HepG2 (cell line): ENCODE data around the gene XPC. TPM values are rescaled to one million over a fixed set of nuclear protein-coding genes. Genes with fewer than 3 reads are reported as not detected.

Experiments
- AGO2 ChIP-seq: fragments of 200-400 bp; formaldehyde crosslinking; optimal IDR thresholded peaks from 2 replicates; pipeline ENCODE3; 2017; ENCODE audit warnings: mild to moderate bottlenecking, low read depth, low read length, moderate library complexity
- HNF4A ChIP-seq: sonication (generic); formaldehyde crosslinking; IDR thresholded peaks from 2 replicates; pipeline ENCODE4 v1.4.0; 2020; ENCODE audit warnings: missing genetic modification reagents
- NCOA1 ChIP-seq: sonication (generic); formaldehyde crosslinking; IDR thresholded peaks from 2 replicates; pipeline ENCODE4 v1.9.0; 2021; ENCODE audit warnings: missing genetic modification reagents
- NFIB ChIP-seq: sonication (generic); formaldehyde crosslinking; IDR thresholded peaks from 2 replicates; pipeline ENCODE4 v1.9.0; 2021; ENCODE audit warnings: missing genetic modification reagents, mild to moderate bottlenecking, borderline replicate concordance
- PHF21A ChIP-seq: sonication (generic); formaldehyde crosslinking; IDR thresholded peaks from 2 replicates; pipeline ENCODE4 v1.5.0; 2020; ENCODE audit warnings: mild to moderate bottlenecking, missing genetic modification reagents
- PTBP1 ChIP-seq: fragments of 200-400 bp; formaldehyde crosslinking; IDR thresholded peaks from 2 replicates; pipeline ENCODE4 v1.6.1; 2018; ENCODE audit warnings: low read length, low read depth; ENCODE audit not compliant: poor library complexity, severe bottlenecking
- RARA ChIP-seq: IDR thresholded peaks from 2 replicates; pipeline ENCODE4 v1.6.1; 2016; ENCODE audit warnings: missing genetic modification reagents, missing compliant biosample characterization
- RCOR2 ChIP-seq: IDR thresholded peaks from 2 replicates; pipeline ENCODE4 v1.6.1; 2016; ENCODE audit warnings: missing biosample characterization, missing genetic modification reagents
- SIX1 ChIP-seq: sonication (generic); formaldehyde crosslinking; IDR thresholded peaks from 2 replicates; pipeline ENCODE4 v1.4.0; 2020; ENCODE audit warnings: missing genetic modification reagents, borderline replicate concordance
- TEAD3 ChIP-seq: optimal IDR thresholded peaks from 2 replicates; pipeline ENCODE3; 2016; ENCODE audit warnings: borderline replicate concordance
- TGIF2 ChIP-seq: IDR thresholded peaks from 2 replicates; pipeline ENCODE4 v1.6.1; 2016; ENCODE audit warnings: control low read depth, missing compliant biosample characterization
- ZNF138 ChIP-seq: sonication (generic); formaldehyde crosslinking; IDR thresholded peaks from 2 replicates; pipeline ENCODE4 v1.5.0; 2020; ENCODE audit warnings: mild to moderate bottlenecking, low read depth, missing genetic modification reagents
- ZNF143 ChIP-seq: sonication (generic); formaldehyde crosslinking; IDR thresholded peaks from 2 replicates; pipeline ENCODE4 v1.4.0; 2020; ENCODE audit warnings: missing genetic modification reagents
- ZNF180 ChIP-seq: sonication (generic); formaldehyde crosslinking; IDR thresholded peaks from 2 replicates; pipeline ENCODE4 v1.4.0; 2020; ENCODE audit warnings: low read depth, missing genetic modification reagents, borderline replicate concordance
- ZNF292 ChIP-seq: sonication (generic); formaldehyde crosslinking; IDR thresholded peaks from 2 replicates; pipeline ENCODE4 v1.8.1; 2022; ENCODE audit warnings: mild to moderate bottlenecking, low read depth, missing genetic modification reagents, borderline replicate concordance
- ZSCAN20 ChIP-seq: sonication (generic); formaldehyde crosslinking; IDR thresholded peaks from 2 replicates; pipeline ENCODE4 v1.4.0; 2020; ENCODE audit warnings: missing genetic modification reagents, mild to moderate bottlenecking, borderline replicate concordance
- polyA plus RNA-seq, 8 experiments: library from polyadenylated mRNA; depleted of rRNA in 3 of 8; stranded (reverse) in 7 of 8; unstranded in 1 of 8; fragments of >200 nt; fragmentation: Illumina TruSeq in 4 of 8; extraction: Trizol in 4 of 8; gene quantifications; 2 replicates each; pipeline versions ENCODE4 v1.2.1 to v1.2.3, GENCODE V29; 2011 to 2016; ENCODE audit warnings: low read depth in 4 of 8, missing spikeins in 1 of 8, mixed read lengths in 1 of 8; ENCODE audit not compliant: insufficient read depth in 1 of 8
- total RNA-seq, 5 experiments: library from RNA; depleted of rRNA; stranded (reverse); fragments of >200 nt; fragmentation: Illumina TruSeq; extraction: Trizol; gene quantifications; 2 replicates each; pipeline ENCODE4 v1.2.3, GENCODE V29; 2016; ENCODE audit warnings: low read depth in 1 of 5
- TF ChIP-seq, protein P1 (sequence below): sonication (generic); formaldehyde crosslinking; IDR thresholded peaks from 2 replicates; pipeline ENCODE4 v1.9.0; 2022; ENCODE audit warnings: low read depth, missing genetic modification reagents
- TF ChIP-seq, protein P2 (sequence below): sonication (generic); formaldehyde crosslinking; IDR thresholded peaks from 2 replicates; pipeline ENCODE4 v1.4.0; 2020; ENCODE audit warnings: missing genetic modification reagents
- TF ChIP-seq, protein P3 (sequence below): IDR thresholded peaks from 2 replicates; pipeline ENCODE4 v1.6.1; 2012; ENCODE audit warnings: low read depth, low read length, improper control_type of control experiment
- TF ChIP-seq, protein P4 (sequence below): sonication (generic); formaldehyde crosslinking; conservative IDR thresholded peaks from 2 replicates; pipeline ENCODE4 v1.4.0; 2020; ENCODE audit warnings: missing genetic modification reagents

XPC gene
- total and polyA plus RNA-seq, 2 of the 13 experiments (the other 11 are each of a cell fraction or from before 2014, with no cell fraction given): 9.4 to 24.1 TPM

DNA sequence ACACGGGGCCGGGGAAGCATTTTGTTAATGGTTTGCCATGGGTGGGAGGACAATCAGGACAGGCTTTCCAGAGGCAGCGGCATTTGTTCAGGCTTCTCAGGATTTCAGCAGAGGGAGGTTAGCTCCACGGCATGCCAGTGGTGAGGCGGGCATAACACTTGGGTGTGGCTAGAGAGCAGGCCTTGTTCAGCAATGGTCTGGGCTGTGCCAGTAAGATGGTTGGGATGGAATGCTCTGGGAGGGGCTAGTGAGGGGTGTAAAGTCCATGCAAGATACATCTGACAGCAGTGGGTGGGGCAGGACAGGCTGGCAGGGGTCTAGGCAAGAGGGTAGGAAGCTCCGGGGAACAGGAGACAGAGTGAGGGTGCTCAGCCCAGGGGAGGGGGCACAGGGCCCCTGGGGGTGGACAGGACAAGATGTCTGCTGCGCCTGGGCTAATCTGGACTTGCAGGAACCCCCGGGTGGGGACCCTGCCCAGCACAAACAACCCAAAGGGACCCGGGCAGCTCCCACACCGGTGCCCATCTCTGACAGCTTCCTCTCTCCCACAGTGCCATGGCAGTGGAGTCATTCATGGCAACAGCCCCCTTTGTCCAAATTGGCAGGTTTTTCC lies 45.1 kb downstream of the XPC start (continued):
- TF ChIP-seq, protein P1, sequence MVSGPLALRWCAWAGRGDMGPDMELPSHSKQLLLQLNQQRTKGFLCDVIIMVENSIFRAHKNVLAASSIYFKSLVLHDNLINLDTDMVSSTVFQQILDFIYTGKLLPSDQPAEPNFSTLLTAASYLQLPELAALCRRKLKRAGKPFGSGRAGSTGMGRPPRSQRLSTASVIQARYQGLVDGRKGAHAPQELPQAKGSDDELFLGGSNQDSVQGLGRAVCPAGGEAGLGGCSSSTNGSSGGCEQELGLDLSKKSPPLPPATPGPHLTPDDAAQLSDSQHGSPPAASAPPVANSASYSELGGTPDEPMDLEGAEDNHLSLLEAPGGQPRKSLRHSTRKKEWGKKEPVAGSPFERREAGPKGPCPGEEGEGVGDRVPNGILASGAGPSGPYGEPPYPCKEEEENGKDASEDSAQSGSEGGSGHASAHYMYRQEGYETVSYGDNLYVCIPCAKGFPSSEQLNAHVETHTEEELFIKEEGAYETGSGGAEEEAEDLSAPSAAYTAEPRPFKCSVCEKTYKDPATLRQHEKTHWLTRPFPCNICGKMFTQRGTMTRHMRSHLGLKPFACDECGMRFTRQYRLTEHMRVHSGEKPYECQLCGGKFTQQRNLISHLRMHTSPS: peak; percentile 66; the same call in 1 of the 2 replicates
- TF ChIP-seq ZNF180 (CRISPR knock-in tag) (no peak), NCOA1 (CRISPR knock-in tag) (no peak), ZNF292 (CRISPR knock-in tag) (no peak), AGO2 (peak; percentile 43), TEAD3 (CRISPR knock-in tag) (peak; percentile 59), PHF21A (no peak), SIX1 (CRISPR knock-in tag) (no peak), RARA (CRISPR knock-in tag) (no peak), ZNF138 (no peak), RCOR2 (CRISPR knock-in tag) (no peak), TGIF2 (CRISPR knock-in tag) (no peak), PTBP1 (no peak), NFIB (CRISPR knock-in tag) (no peak), HNF4A (CRISPR knock-in tag) (peak; percentile 57), ZNF143 (no peak), ZSCAN20 (no peak)
- TF ChIP-seq, protein P2, sequence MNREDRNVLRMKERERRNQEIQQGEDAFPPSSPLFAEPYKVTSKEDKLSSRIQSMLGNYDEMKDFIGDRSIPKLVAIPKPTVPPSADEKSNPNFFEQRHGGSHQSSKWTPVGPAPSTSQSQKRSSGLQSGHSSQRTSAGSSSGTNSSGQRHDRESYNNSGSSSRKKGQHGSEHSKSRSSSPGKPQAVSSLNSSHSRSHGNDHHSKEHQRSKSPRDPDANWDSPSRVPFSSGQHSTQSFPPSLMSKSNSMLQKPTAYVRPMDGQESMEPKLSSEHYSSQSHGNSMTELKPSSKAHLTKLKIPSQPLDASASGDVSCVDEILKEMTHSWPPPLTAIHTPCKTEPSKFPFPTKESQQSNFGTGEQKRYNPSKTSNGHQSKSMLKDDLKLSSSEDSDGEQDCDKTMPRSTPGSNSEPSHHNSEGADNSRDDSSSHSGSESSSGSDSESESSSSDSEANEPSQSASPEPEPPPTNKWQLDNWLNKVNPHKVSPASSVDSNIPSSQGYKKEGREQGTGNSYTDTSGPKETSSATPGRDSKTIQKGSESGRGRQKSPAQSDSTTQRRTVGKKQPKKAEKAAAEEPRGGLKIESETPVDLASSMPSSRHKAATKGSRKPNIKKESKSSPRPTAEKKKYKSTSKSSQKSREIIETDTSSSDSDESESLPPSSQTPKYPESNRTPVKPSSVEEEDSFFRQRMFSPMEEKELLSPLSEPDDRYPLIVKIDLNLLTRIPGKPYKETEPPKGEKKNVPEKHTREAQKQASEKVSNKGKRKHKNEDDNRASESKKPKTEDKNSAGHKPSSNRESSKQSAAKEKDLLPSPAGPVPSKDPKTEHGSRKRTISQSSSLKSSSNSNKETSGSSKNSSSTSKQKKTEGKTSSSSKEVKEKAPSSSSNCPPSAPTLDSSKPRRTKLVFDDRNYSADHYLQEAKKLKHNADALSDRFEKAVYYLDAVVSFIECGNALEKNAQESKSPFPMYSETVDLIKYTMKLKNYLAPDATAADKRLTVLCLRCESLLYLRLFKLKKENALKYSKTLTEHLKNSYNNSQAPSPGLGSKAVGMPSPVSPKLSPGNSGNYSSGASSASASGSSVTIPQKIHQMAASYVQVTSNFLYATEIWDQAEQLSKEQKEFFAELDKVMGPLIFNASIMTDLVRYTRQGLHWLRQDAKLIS: no peak
- TF ChIP-seq, protein P3, sequence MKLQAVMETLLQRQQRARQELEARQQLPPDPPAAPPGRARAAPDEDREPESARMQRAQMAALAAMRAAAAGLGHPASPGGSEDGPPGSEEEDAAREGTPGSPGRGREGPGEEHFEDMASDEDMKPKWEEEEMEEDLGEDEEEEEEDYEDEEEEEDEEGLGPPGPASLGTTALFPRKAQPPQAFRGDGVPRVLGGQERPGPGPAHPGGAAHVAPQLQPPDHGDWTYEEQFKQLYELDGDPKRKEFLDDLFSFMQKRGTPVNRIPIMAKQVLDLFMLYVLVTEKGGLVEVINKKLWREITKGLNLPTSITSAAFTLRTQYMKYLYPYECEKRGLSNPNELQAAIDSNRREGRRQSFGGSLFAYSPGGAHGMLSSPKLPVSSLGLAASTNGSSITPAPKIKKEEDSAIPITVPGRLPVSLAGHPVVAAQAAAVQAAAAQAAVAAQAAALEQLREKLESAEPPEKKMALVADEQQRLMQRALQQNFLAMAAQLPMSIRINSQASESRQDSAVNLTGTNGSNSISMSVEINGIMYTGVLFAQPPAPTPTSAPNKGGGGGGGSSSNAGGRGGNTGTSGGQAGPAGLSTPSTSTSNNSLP: no peak
- TF ChIP-seq, protein P4, sequence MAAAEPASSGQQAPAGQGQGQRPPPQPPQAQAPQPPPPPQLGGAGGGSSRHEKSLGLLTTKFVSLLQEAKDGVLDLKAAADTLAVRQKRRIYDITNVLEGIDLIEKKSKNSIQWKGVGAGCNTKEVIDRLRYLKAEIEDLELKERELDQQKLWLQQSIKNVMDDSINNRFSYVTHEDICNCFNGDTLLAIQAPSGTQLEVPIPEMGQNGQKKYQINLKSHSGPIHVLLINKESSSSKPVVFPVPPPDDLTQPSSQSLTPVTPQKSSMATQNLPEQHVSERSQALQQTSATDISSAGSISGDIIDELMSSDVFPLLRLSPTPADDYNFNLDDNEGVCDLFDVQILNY (CRISPR knock-in tag): no peak
